H9 (cell line): ENCODE measurements around the gene SFXN1. TPM values are rescaled to one million over a fixed set of nuclear protein-coding genes. Genes with fewer than 3 reads are reported as not detected.

Source experiments
- DNase-seq: peaks from one replicate; pipeline ENCODE4 v3.0.0-alpha.2; 2017
- H2AFZ ChIP-seq: one replicate; pipeline ENCODE4 v1.6.1; 2013; ENCODE audit warnings: mild to moderate bottlenecking, low read length, control low read depth, moderate library complexity
- H2AK5ac ChIP-seq: 2 replicates; pipeline ENCODE4 v1.6.1; 2013; ENCODE audit warnings: low read length, control low read depth, mixed read lengths; ENCODE audit not compliant: insufficient read length
- H2BK120ac ChIP-seq: one replicate; pipeline ENCODE4 v1.6.1; 2013; ENCODE audit warnings: low read depth, mild to moderate bottlenecking, low read length, control low read depth, inconsistent platforms; ENCODE audit not compliant: poor library complexity, severe bottlenecking
- H2BK12ac ChIP-seq: 2 replicates; pipeline ENCODE4 v1.6.1; 2013; ENCODE audit warnings: low read length, control low read depth, mixed read lengths, low read depth; ENCODE audit not compliant: insufficient read length
- H2BK15ac ChIP-seq: 2 replicates; pipeline ENCODE4 v1.6.1; 2013; ENCODE audit warnings: low read depth, low read length, control low read depth
- H2BK20ac ChIP-seq: one replicate; pipeline ENCODE4 v1.6.1; 2013; ENCODE audit warnings: low read depth, mild to moderate bottlenecking, low read length, control low read depth, inconsistent platforms; ENCODE audit not compliant: poor library complexity, severe bottlenecking
- H2BK5ac ChIP-seq: 2 replicates; pipeline ENCODE4 v1.6.1; 2013; ENCODE audit warnings: low read length, control low read depth, mixed read lengths; ENCODE audit not compliant: insufficient read length
- H3K14ac ChIP-seq: 2 replicates; pipeline ENCODE4 v1.6.1; 2013; ENCODE audit warnings: low read length, control low read depth; ENCODE audit not compliant: insufficient read depth
- H3K18ac ChIP-seq: 2 replicates; pipeline ENCODE4 v1.6.1; 2013; ENCODE audit warnings: low read depth, mild to moderate bottlenecking, mixed read lengths, low read length, control low read depth; ENCODE audit not compliant: insufficient read length
- H3K23ac ChIP-seq: 2 replicates; pipeline ENCODE4 v1.6.1; 2013; ENCODE audit warnings: low read length, control low read depth, mixed read lengths, low read depth; ENCODE audit not compliant: insufficient read length
- H3K23me2 ChIP-seq: 2 replicates; pipeline ENCODE4 v1.6.1; 2013; ENCODE audit warnings: low read depth, mild to moderate bottlenecking, mixed read lengths, low read length, control low read depth; ENCODE audit not compliant: insufficient read length, poor library complexity, severe bottlenecking
- H3K27ac ChIP-seq: 2 replicates; pipeline ENCODE4 v1.5.1; 2013; ENCODE audit warnings: low read length, control low read depth, mixed read lengths, low read depth; ENCODE audit not compliant: insufficient read length
- H3K27me3 ChIP-seq: 2 replicates; pipeline ENCODE4 v1.6.1; 2013; ENCODE audit warnings: low read length, control low read depth, inconsistent platforms; ENCODE audit not compliant: insufficient read depth
- H3K4ac ChIP-seq: 2 replicates; pipeline ENCODE4 v1.6.1; 2013; ENCODE audit warnings: low read depth, mild to moderate bottlenecking, control low read depth, inconsistent platforms, low read length, moderate library complexity
- H3K4me1 ChIP-seq: 2 replicates; pipeline ENCODE4 v1.6.1; 2013; ENCODE audit warnings: low read length, control low read depth, inconsistent platforms; ENCODE audit not compliant: insufficient read depth
- H3K4me2 ChIP-seq: 2 replicates; pipeline ENCODE4 v1.6.1; 2013; ENCODE audit warnings: low read length, control low read depth, mixed read lengths; ENCODE audit not compliant: insufficient read length, insufficient read depth
- H3K56ac ChIP-seq: 2 replicates; pipeline ENCODE4 v1.6.1; 2013; ENCODE audit warnings: low read depth, mild to moderate bottlenecking, mixed read lengths, low read length, control low read depth; ENCODE audit not compliant: insufficient read length
- H3K79me1 ChIP-seq: 2 replicates; pipeline ENCODE4 v1.6.1; 2013; ENCODE audit warnings: low read depth, mild to moderate bottlenecking, moderate library complexity, low read length, control low read depth, inconsistent platforms; ENCODE audit not compliant: insufficient read depth, poor library complexity, severe bottlenecking
- H3K79me2 ChIP-seq: 2 replicates; pipeline ENCODE4 v1.6.1; 2013; ENCODE audit warnings: low read length, control low read depth, inconsistent platforms; ENCODE audit not compliant: insufficient read depth
- H3K9ac ChIP-seq: 2 replicates; pipeline ENCODE4 v1.6.1; 2013; ENCODE audit warnings: low read length, control low read depth, mixed read lengths; ENCODE audit not compliant: insufficient read length; ENCODE audit errors: extremely low read depth
- H3K9me3 ChIP-seq: one replicate; pipeline ENCODE4 v1.6.1; 2013; ENCODE audit warnings: low read depth, low read length, inconsistent platforms; ENCODE audit not compliant: control insufficient read depth
- H3T11ph ChIP-seq: one replicate; pipeline ENCODE4 v1.6.1; 2013; ENCODE audit warnings: mild to moderate bottlenecking, low read length, control low read depth, inconsistent platforms
- H4K20me1 ChIP-seq: one replicate; pipeline ENCODE4 v1.6.1; 2013; ENCODE audit not compliant: control insufficient read depth, insufficient read length, insufficient read depth
- H4K5ac ChIP-seq: 2 replicates; pipeline ENCODE4 v1.6.1; 2013; ENCODE audit warnings: low read depth, mild to moderate bottlenecking, mixed read lengths, low read length, control low read depth; ENCODE audit not compliant: insufficient read length
- H4K8ac ChIP-seq: replicated peaks from 2 replicates; pipeline ENCODE4 v1.6.1; 2013; ENCODE audit warnings: low read length, control low read depth, mixed read lengths, low read depth; ENCODE audit not compliant: insufficient read length
- H4K91ac ChIP-seq: 2 replicates; pipeline ENCODE4 v1.6.1; 2013; ENCODE audit warnings: low read depth, mild to moderate bottlenecking, moderate library complexity, mixed read lengths, low read length, control low read depth; ENCODE audit not compliant: insufficient read length
- H3K27ac Mint-ChIP-seq, 3 experiments: 2 replicates in 2 of 3; 3 replicates in 1 of 3; pipeline ENCODE4 v1.8.0; 2020 to 2021; ENCODE audit warnings: mixed read lengths in 3 of 3, mild to moderate bottlenecking in 1 of 3, moderate library complexity in 1 of 3
- H3K27me3 Mint-ChIP-seq: 2 replicates; pipeline ENCODE4 v1.8.0; 2021; ENCODE audit warnings: low read depth, mild to moderate bottlenecking, moderate library complexity, mixed read lengths
- H3K36me3 Mint-ChIP-seq, 3 experiments: 2 replicates in 2 of 3; 3 replicates in 1 of 3; pipeline ENCODE4 v1.8.0; 2020 to 2021; ENCODE audit warnings: low read depth in 3 of 3, mixed read lengths in 3 of 3; ENCODE audit not compliant: insufficient read depth in 1 of 3
- H3K4me1 Mint-ChIP-seq, 2 experiments: 2 replicates each; pipeline ENCODE4 v1.8.0; 2020; ENCODE audit warnings: mixed read lengths in 2 of 2
- H3K4me3 Mint-ChIP-seq, 2 experiments: 2 replicates in 1 of 2; 3 replicates in 1 of 2; pipeline ENCODE4 v1.8.0; 2020 to 2021; ENCODE audit warnings: mild to moderate bottlenecking in 2 of 2, mixed read lengths in 2 of 2, moderate library complexity in 1 of 2
- H3K9me3 Mint-ChIP-seq, 2 experiments: 2 replicates in 1 of 2; 3 replicates in 1 of 2; pipeline ENCODE4 v1.8.0; 2020; ENCODE audit warnings: mild to moderate bottlenecking in 2 of 2, mixed read lengths in 2 of 2, moderate library complexity in 1 of 2
- CTCF ChIP-seq: fragments of 200-600 bp; sonication (generic); conservative IDR thresholded peaks from 3 replicates; pipeline ENCODE4 v1.8.0; 2021; ENCODE audit warnings: antibody characterized with exemption, mild to moderate bottlenecking
- WGBS: extraction: QIAGEN DNeasy Blood & Tissue Kit; methylation state at CpG from one replicate; pipeline ENCODE4 v1.1.7; 2013; ENCODE audit warnings: missing lambda C conversion rate, low lambda C conversion rate, mixed read lengths; ENCODE audit not compliant: insufficient read length; ENCODE audit errors: extremely low coverage; 5-methylcytosine and 5-hydroxymethylcytosine counted together
- total RNA-seq: library from RNA; stranded (reverse); gene quantifications from 2 replicates; pipeline ENCODE4 v1.2.1, GENCODE V29; 2021

Gene SFXN1
- total RNA-seq, 1 experiment from 2014 or later = 99.2 TPM

DNA sequence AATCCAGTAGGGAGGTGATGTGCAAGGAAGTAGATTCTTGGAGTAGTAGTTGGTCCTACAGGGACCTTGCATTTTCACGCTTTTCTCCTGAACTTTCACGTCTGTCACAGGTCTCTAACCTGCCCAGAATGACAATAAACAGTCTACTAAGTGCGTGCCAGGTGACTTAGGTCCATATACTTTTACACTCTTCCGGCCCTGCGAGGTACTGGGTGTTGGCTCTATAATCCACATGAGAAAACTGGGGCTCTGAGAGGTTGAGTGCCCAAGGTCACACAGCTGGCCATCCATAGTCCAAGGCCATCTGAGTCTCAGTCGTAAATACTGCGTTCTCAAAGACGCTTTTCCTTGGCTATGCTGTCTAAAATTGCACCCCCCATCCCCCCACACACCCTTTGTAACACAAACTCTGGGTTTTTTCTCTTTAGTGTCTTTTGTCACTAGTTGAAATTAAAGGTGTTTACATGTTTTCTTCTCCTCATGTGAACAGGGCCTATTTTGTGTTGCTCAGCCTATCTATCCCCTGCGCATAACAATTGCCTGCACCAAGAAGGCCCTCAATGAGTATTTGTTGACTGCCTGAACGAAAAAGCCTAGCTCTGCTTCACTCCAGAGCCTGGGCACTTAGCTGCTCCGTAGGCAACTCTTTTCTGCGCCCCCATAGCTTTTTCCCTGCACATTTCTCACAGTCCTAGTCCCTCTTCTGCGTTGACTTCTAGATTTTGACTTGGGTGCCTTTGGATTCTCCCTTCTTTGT is 943 bp downstream of the SFXN1 start:
- Histone ChIP-seq H2BK5ac (no peak overlapping the region), H3K79me1 (peaks cover 4% of the 10 kb centered on the region), H3K56ac (no peak overlapping the region), H3K9me3 (no peaks in the 10 kb centered on the region), H2BK15ac (no peak overlapping the region), H4K5ac (no peak overlapping the region), H3K14ac (peak overlapping the region; percentile 27; the same call in 1 of the 2 replicates), H3K9ac (peak overlapping the region; percentile 81), H2BK12ac (no peak overlapping the region), H3K79me2 (peaks cover 24% of the 10 kb centered on the region; the same call in 1 of the 2 replicates), H2BK120ac (no peak overlapping the region), H3K4me2 (peak overlapping the region; percentile 90), H4K20me1 (no peaks in the 10 kb centered on the region), H3K18ac (peak overlapping the region; percentile 51), H2BK20ac (no peak overlapping the region), H4K91ac (no peak overlapping the region), H4K8ac (no peak overlapping the region), H3T11ph (no peak overlapping the region), H3K4ac (no peak overlapping the region), H3K23me2 (peaks cover 13% of the 10 kb centered on the region), H2AK5ac (no peak overlapping the region), H3K4me1 (peaks cover 4% of the 10 kb centered on the region; the same call in 1 of the 2 replicates), H3K27ac (no peak overlapping the region), H2AFZ (no peak overlapping the region), H3K23ac (no peak overlapping the region), H3K27me3 (no peaks in the 10 kb centered on the region)
- H3K27ac Mint-ChIP-seq = peak overlapping the region; percentile 75 to 95 (median 88)
- WGBS = no CpG with 5 or more reads among the region's 13 CpGs
- DNase-seq = no peak
- no peak for TF ChIP-seq CTCF
- no peaks in the 10 kb centered on the region for H3K9me3 Mint-ChIP-seq
- H3K4me3 Mint-ChIP-seq = peak overlapping the region; percentile 93
- peaks cover 21 to 22% of the 10 kb centered on the region in 2 experiments for H3K4me1 Mint-ChIP-seq
- H3K36me3 Mint-ChIP-seq = peaks cover 32 to 44% (median 35%) of the 10 kb centered on the region in 3 experiments
- H3K27me3 Mint-ChIP-seq = peaks cover 39% of the 10 kb centered on the region
